SK-N-SH (cell line): ENCODE data around the gene RET.

Source experiments
- CHD2 ChIP-seq: fragments of 150-350 bp; IDR thresholded peaks from 2 replicates; pipeline ENCODE4 v1.6.1; 2018; ENCODE audit warnings: low read length; ENCODE audit not compliant: partially characterized antibody
- EP300 ChIP-seq, 2 experiments: IDR thresholded peaks; 2 replicates each; pipeline versions ENCODE4 v1.4.0 to v1.6.1; 2012; ENCODE audit warnings: borderline replicate concordance in 1 of 2, low read depth in 1 of 2, low read length in 1 of 2
- GABPA ChIP-seq: IDR thresholded peaks from 2 replicates; pipeline ENCODE4 v1.4.0; 2012; ENCODE audit warnings: low read depth, mild to moderate bottlenecking
- JUND ChIP-seq: IDR thresholded peaks from 2 replicates; pipeline ENCODE4 v1.4.0; 2012
- MEF2A ChIP-seq: IDR thresholded peaks from 2 replicates; pipeline ENCODE4 v1.4.0; 2012; ENCODE audit warnings: low read depth, borderline replicate concordance
- MXI1 ChIP-seq: IDR thresholded peaks from 2 replicates; pipeline ENCODE4 v1.6.1; 2012; ENCODE audit warnings: mild to moderate bottlenecking, low read depth, low read length, improper control_type of control experiment
- POLR2AphosphoS5 ChIP-seq: IDR thresholded peaks from 2 replicates; pipeline ENCODE4 v1.6.1; 2012; ENCODE audit warnings: low read depth, low read length
- RAD21 ChIP-seq: IDR thresholded peaks from 2 replicates; pipeline ENCODE4 v1.6.1; 2012; ENCODE audit warnings: mild to moderate bottlenecking, low read length
- RFX5 ChIP-seq: IDR thresholded peaks from 2 replicates; pipeline ENCODE4 v1.6.1; 2012; ENCODE audit warnings: mild to moderate bottlenecking, improper control_type of control experiment, low read length
- RXRA ChIP-seq: IDR thresholded peaks from 2 replicates; pipeline ENCODE4 v1.4.0; 2012; ENCODE audit warnings: low read depth, mild to moderate bottlenecking, borderline replicate concordance
- TF ChIP-seq, protein P1 (sequence below): fragments of 200-600 bp; sonication (generic); IDR thresholded peaks from 2 replicates; pipeline ENCODE4 v1.6.1; 2017; ENCODE audit warnings: antibody characterized with exemption, mild to moderate bottlenecking, moderate library complexity
- TF ChIP-seq, protein P2 (sequence below): IDR thresholded peaks from 2 replicates; pipeline ENCODE4 v1.4.0; 2012; ENCODE audit warnings: low read depth
- TF ChIP-seq, protein P3 (sequence below): IDR thresholded peaks from 2 replicates; pipeline ENCODE4 v1.6.1; 2012; ENCODE audit warnings: mild to moderate bottlenecking, low read depth, low read length, moderate library complexity
- TF ChIP-seq, protein P4 (sequence below): IDR thresholded peaks from 2 replicates; pipeline ENCODE4; 2012

DNA sequence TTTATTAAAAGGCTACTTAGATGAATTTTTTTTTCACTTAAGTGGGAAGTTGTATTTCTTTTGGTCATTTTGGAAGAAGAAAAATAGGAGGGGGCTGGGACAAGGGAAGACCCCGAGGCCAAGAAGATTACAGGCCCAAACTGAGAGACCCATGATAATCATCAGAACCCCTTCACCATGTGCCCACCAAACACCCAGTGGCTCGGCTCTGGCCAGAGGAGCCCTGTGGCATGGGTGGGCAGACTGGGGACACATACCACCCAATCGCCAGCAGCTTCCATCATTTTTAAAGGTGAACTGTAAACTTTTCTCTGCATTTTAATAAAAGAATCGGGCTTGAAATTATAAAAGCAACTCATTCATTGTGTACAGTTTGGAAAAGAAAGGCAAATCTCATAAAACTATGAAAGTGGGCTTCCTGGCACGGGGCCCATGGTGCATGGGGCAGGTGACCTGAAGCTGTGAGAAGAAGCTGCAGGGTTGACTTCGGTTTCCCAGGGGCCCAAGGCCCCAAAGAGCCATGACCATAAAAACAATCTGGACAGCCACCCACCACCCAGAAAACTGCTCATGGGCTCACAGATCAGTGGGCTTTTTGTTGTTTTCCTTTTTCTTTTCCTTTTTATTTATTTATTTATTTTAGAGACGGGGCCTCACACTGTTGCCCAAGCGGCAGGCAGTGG lies 29.4 kb upstream of the RET start:
- TF ChIP-seq, protein P1, sequence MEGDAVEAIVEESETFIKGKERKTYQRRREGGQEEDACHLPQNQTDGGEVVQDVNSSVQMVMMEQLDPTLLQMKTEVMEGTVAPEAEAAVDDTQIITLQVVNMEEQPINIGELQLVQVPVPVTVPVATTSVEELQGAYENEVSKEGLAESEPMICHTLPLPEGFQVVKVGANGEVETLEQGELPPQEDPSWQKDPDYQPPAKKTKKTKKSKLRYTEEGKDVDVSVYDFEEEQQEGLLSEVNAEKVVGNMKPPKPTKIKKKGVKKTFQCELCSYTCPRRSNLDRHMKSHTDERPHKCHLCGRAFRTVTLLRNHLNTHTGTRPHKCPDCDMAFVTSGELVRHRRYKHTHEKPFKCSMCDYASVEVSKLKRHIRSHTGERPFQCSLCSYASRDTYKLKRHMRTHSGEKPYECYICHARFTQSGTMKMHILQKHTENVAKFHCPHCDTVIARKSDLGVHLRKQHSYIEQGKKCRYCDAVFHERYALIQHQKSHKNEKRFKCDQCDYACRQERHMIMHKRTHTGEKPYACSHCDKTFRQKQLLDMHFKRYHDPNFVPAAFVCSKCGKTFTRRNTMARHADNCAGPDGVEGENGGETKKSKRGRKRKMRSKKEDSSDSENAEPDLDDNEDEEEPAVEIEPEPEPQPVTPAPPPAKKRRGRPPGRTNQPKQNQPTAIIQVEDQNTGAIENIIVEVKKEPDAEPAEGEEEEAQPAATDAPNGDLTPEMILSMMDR, result no peak
- TF ChIP-seq, protein P2, sequence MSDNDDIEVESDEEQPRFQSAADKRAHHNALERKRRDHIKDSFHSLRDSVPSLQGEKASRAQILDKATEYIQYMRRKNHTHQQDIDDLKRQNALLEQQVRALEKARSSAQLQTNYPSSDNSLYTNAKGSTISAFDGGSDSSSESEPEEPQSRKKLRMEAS, result no peak
- TF ChIP-seq JUND (no peak), RFX5 (no peak), MXI1 (no peak), RAD21 (no peak), GABPA (no peak), POLR2AphosphoS5 (no peak), CHD2 (no peak), EP300 (IDR thresholded peaks at IDR 0.05; ENCODE audit: borderline replicate concordance in 1 of 2, low read depth in 1 of 2, low read length in 1 of 2) (no peak), RXRA (no peak), MEF2A (no peak)
- TF ChIP-seq, protein P3, sequence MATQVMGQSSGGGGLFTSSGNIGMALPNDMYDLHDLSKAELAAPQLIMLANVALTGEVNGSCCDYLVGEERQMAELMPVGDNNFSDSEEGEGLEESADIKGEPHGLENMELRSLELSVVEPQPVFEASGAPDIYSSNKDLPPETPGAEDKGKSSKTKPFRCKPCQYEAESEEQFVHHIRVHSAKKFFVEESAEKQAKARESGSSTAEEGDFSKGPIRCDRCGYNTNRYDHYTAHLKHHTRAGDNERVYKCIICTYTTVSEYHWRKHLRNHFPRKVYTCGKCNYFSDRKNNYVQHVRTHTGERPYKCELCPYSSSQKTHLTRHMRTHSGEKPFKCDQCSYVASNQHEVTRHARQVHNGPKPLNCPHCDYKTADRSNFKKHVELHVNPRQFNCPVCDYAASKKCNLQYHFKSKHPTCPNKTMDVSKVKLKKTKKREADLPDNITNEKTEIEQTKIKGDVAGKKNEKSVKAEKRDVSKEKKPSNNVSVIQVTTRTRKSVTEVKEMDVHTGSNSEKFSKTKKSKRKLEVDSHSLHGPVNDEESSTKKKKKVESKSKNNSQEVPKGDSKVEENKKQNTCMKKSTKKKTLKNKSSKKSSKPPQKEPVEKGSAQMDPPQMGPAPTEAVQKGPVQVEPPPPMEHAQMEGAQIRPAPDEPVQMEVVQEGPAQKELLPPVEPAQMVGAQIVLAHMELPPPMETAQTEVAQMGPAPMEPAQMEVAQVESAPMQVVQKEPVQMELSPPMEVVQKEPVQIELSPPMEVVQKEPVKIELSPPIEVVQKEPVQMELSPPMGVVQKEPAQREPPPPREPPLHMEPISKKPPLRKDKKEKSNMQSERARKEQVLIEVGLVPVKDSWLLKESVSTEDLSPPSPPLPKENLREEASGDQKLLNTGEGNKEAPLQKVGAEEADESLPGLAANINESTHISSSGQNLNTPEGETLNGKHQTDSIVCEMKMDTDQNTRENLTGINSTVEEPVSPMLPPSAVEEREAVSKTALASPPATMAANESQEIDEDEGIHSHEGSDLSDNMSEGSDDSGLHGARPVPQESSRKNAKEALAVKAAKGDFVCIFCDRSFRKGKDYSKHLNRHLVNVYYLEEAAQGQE, result no peak
- TF ChIP-seq, protein P4, sequence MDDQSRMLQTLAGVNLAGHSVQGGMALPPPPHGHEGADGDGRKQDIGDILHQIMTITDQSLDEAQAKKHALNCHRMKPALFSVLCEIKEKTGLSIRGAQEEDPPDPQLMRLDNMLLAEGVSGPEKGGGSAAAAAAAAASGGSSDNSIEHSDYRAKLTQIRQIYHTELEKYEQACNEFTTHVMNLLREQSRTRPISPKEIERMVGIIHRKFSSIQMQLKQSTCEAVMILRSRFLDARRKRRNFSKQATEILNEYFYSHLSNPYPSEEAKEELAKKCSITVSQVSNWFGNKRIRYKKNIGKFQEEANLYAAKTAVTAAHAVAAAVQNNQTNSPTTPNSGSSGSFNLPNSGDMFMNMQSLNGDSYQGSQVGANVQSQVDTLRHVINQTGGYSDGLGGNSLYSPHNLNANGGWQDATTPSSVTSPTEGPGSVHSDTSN, result no peak
